Measurements from ENCODE around the gene NIP7. TPM values are rescaled to one million over a fixed set of nuclear protein-coding genes. Genes with fewer than 3 reads are reported as not detected.

Gene NIP7
- total RNA-seq, 1 experiment from 2014 or later, result 25.4 TPM

GRCh38 chr16:69318177-69318910 is 21.2 kb upstream of the NIP7 start:
- Histone ChIP-seq H3K9me2 (replicated peaks; ENCODE audit: low read length) (no peaks in the 10 kb centered on the region), H3K9me3 (ENCODE audit: low read length) (no peaks in the 10 kb centered on the region), H3K27me3 (ENCODE audit: low read length) (no peaks in the 10 kb centered on the region), H4K20me1 (ENCODE audit: low read length) (no peaks in the 10 kb centered on the region), H3K36me3 (ENCODE audit: low read depth, low read length) (peaks cover 27% of the 10 kb centered on the region; the same call in 1 of the 2 replicates), H3K4me2 (ENCODE audit: low read length) (no peak overlapping the region), H3K27ac (ENCODE audit: low read length) (no peak overlapping the region), H3K9ac (ENCODE audit: low read length) (no peak overlapping the region), H3K4me1 (ENCODE audit: insufficient read depth, low read length) (no peaks in the 10 kb centered on the region), H2AFZ (ENCODE audit: low read length) (no peak overlapping the region), H3K4me3 (ENCODE audit: low read length) (no peak overlapping the region), H3F3A (ENCODE audit: low read length, unreplicated experiment) (no peaks in the 10 kb centered on the region), H3K79me2 (ENCODE audit: low read length) (peaks cover 20% of the 10 kb centered on the region)
- POLR2A ChIA-PET (ENCODE audit: unreplicated experiment), result no interaction called here
- TF ChIP-seq CTCF (conservative IDR thresholded peaks at IDR 0.05; ENCODE audit: low read depth, low read length) (no peak), EZH2 (IDR thresholded peaks at IDR 0.05; ENCODE audit: low read length, unreplicated experiment) (no peak), EZH2phosphoT487 (IDR thresholded peaks at IDR 0.05; ENCODE audit: borderline replicate concordance, low read length) (no peak)
- DNase-seq, result no peak
- no TSS peak for BruUV-seq (replicated peaks)
- peak; percentile 72 for ATAC-seq
- CTCF ChIA-PET, result no interaction called here
- intact Hi-C loops (cut with micrococcal nuclease), result no loop called here

- peaks cover 27% of the 10 kb centered on the region; the same call in 1 of the 2 replicates for H3K36me3 ChIP-seq (ENCODE audit: low read depth, low read length)
- no peak overlapping the region for H3K27ac ChIP-seq (ENCODE audit: low read length)
- DNase-seq, result no peak
- POLR2A ChIA-PET (ENCODE audit: unreplicated experiment), result no interaction called here
- ATAC-seq, result no peak
- CTCF ChIA-PET, result no interaction called here
- no peaks in the 10 kb centered on the region for H4K20me1 ChIP-seq (ENCODE audit: low read length)
- no peak overlapping the region for H3K4me2 ChIP-seq (ENCODE audit: low read length)
- no peaks in the 10 kb centered on the region for H3K9me2 ChIP-seq (replicated peaks; ENCODE audit: low read length)
- no peak overlapping the region for H3K9ac ChIP-seq (ENCODE audit: low read length)
- H3K79me2 ChIP-seq (ENCODE audit: low read length), result peaks cover 16% of the 10 kb centered on the region
- TF ChIP-seq EZH2phosphoT487 (IDR thresholded peaks at IDR 0.05; ENCODE audit: borderline replicate concordance, low read length), result no peak
- TF ChIP-seq EZH2 (IDR thresholded peaks at IDR 0.05; ENCODE audit: low read length, unreplicated experiment), result no peak
- no peak for TF ChIP-seq CTCF (conservative IDR thresholded peaks at IDR 0.05; ENCODE audit: low read depth, low read length)
- H2AFZ ChIP-seq (ENCODE audit: low read length), result no peak overlapping the region
- no peaks in the 10 kb centered on the region for H3K27me3 ChIP-seq (ENCODE audit: low read length)
- H3K4me1 ChIP-seq (ENCODE audit: insufficient read depth, low read length), result no peaks in the 10 kb centered on the region
- no peaks in the 10 kb centered on the region for H3K9me3 ChIP-seq (ENCODE audit: low read length)
- no peaks in the 10 kb centered on the region for H3F3A ChIP-seq (ENCODE audit: low read length, unreplicated experiment)
- BruUV-seq (replicated peaks), result no TSS peak
- no peak overlapping the region for H3K4me3 ChIP-seq (ENCODE audit: low read length)
- intact Hi-C loops (cut with micrococcal nuclease), result no loop called here
These were observed 20.7 kb upstream of the NIP7 start for GRCh38 chr16:69318911-69319289.

GRCh38 chr16:69319381-69319780 is 20.2 kb upstream of the NIP7 start:
- no peak for TF ChIP-seq EZH2 (IDR thresholded peaks at IDR 0.05; ENCODE audit: low read length, unreplicated experiment)
- no peak for TF ChIP-seq EZH2phosphoT487 (IDR thresholded peaks at IDR 0.05; ENCODE audit: borderline replicate concordance, low read length)
- TF ChIP-seq CTCF (conservative IDR thresholded peaks at IDR 0.05; ENCODE audit: low read depth, low read length), result no peak
- intact Hi-C loops (cut with micrococcal nuclease), result no loop called here

More at GRCh38 chr16:69319381-69319780, 20.2 kb upstream of the NIP7 start:
- no peaks in the 10 kb centered on the region for H4K20me1 ChIP-seq (ENCODE audit: low read length)
- H3K79me2 ChIP-seq (ENCODE audit: low read length), result peaks cover 16% of the 10 kb centered on the region
- BruUV-seq (replicated peaks), result no TSS peak
- no peak overlapping the region for H2AFZ ChIP-seq (ENCODE audit: low read length)
- H3K36me3 ChIP-seq (ENCODE audit: low read depth, low read length), result peaks cover 27% of the 10 kb centered on the region; the same call in 1 of the 2 replicates
- no peaks in the 10 kb centered on the region for H3K9me3 ChIP-seq (ENCODE audit: low read length)
- ChIA-PET CTCF (no interaction called here), POLR2A (ENCODE audit: unreplicated experiment) (no interaction called here)
- no peak overlapping the region for H3K27ac ChIP-seq (ENCODE audit: low read length)
- H3K9me2 ChIP-seq (replicated peaks; ENCODE audit: low read length), result no peaks in the 10 kb centered on the region
- no peak overlapping the region for H3K4me3 ChIP-seq (ENCODE audit: low read length)
- H3K27me3 ChIP-seq (ENCODE audit: low read length), result no peaks in the 10 kb centered on the region
- no peaks in the 10 kb centered on the region for H3K4me1 ChIP-seq (ENCODE audit: insufficient read depth, low read length)
- DNase-seq (no peak), ATAC-seq (no peak)
- no peaks in the 10 kb centered on the region for H3F3A ChIP-seq (ENCODE audit: low read length, unreplicated experiment)
- H3K4me2 ChIP-seq (ENCODE audit: low read length), result no peak overlapping the region
- H3K9ac ChIP-seq (ENCODE audit: low read length), result no peak overlapping the region
